ENCODE results near the gene DACH2.

The DACH2 gene

DNA sequence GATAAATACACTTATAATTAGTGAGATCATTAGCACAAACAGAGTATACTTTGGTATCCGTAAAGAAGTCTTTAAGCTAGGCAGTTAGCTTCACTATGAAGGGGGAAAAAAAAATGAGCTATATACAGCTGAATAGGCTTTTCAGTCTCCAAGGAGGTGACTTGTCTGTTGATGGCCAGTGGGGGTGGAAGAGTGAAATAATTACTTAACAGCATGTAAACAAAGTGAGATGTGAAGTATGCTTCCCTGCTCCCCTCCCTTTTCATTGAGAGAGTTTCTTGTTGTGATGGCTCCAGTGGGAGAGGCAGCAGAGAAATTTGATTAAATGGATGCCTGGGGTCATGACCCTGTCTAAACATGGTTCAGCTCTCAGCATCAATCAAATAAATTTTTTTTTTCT is 180.9 kb downstream of the DACH2 start:
- DNase-seq = no peak

DNA sequence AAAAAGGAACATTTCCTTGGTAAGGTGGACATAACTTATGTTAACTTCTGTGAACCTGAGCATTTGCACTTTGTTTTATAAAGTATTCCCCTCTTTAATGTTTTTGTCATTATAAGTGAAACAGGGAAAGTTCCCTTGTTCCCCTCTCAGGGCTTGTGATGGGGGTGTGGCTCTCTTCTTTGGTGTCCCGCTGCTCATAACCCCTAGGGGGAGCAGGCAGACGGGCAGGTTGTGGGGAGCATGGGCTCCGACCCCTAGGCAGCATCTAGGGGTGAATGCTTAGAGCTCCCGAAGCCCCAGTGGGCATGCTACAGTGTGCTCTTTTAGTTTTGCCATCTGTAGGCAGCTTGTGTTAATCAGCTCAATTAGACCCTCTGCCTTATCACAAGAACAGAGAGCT is 200.4 kb downstream of the DACH2 start:
- no peak for DNase-seq

DNA sequence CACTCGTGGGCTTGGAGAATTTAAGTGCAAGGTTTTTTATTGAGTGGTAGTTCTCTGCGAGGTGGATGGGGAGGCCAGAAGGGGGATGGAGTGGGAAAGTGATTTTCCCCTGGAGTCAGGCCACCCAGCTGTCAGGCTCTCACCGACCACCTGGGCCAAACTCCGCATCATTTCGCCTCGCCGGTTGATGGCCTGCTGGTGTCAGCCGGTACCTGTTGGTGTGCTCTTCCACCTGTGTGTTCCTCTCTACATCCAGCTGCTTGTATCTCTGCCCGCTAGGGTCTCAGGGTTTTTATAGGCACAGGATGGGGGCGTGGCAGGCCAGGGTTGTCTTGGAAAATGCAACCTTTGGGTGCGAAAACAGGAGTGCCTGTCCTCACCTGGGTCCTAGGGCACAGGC is 200.9 kb downstream of the DACH2 start:
- no peak for DNase-seq

DNA sequence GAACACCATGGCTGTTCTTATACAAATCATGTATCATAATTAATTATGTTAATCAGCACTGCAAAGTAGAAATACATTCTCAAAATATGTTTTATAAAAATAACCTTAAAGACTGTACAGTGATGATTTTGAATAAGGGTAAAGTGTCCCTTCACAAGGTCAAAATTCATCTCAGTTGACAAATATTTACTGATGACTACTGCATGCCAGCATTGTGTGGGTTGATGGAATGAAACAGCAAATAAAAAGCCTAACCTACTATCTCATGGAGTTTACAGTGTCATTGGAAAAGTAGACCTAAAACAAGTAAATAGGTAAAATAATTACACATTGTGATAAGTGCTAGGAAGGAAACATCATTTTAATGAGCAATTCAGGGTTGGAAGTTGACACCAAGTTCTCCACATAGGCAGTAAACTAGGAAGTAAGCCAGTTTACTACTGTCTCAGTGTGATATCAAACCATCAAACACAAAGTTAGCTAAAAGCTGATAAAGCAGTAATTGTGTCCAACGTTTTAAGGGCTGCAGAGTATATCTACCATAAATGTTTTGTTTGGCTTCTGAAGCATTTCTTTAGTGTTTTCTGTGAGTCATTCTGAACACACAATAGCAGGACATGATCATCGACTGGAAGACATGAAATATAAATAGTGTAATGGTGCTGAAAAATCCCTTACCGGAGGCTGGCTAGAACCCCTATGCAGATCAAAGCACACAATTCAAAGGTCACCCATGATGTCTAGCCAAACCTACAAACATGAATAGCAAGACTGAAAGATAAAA is 221.8 kb downstream of the DACH2 start:
- DNase-seq = no peak

DNA sequence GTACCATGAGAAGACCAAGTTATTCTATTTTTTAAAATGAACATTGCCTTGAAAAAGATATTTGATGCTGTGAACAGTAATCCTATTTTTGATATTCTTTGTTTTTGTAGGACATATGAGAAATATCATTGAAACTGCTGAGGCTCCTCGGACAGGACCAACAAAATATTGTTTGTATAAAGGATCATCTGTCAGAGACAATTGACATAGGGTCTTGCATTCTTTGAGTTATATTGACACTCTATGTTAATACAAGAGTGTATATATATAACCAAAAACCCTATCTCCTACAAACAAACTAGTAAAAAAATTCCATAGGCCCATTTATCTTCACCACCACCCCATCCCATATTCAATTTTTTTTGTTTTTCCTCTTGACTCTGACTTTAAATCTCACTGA is 222.7 kb downstream of the DACH2 start:
- DNase-seq = no peak

DNA sequence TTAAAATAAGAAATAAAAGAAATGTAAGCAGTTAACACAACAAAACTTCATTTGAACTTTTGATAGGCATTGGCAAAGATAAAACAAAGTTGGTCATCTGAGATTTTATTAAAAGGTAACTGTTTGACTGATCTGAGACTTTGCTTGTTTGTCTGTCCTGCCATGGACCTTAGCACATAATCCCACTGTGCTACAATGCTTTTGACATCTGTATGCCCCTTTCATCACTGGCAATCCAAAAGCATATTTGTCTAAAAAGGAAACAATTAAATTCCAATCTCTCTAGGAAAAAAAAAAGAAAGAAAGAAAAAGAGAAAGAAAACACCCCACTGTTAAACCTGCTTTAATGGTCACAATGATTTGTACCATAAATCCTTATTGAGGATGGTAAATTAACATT is 231.0 kb downstream of the DACH2 start:
- DNase-seq = no peak

GRCh38 chrX:86383681-86384540 is 235.7 kb downstream of the DACH2 start:
- no peak for DNase-seq

DNA sequence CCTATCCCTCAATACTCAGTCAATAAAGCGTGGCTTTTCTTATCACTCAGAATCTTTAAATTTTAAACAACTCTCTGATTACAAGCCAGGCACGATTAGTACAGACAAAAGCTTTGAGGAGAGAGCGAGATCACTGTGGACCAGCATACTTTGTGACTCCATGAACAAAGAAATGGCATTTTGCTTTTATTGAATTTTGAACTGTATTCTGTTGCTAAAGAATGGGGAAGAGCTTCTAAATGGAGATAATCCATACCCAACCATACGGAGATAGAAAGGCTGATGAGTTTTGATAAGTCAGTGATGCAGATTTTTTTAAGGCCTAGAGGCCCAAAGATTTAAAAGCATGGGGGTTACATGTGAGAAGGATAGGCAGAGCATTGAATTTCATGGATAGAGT is 259.1 kb downstream of the DACH2 start:
- no peak for DNase-seq

GRCh38 chrX:86421771-86422170 is 273.5 kb downstream of the DACH2 start:
- no peak for DNase-seq

DNA sequence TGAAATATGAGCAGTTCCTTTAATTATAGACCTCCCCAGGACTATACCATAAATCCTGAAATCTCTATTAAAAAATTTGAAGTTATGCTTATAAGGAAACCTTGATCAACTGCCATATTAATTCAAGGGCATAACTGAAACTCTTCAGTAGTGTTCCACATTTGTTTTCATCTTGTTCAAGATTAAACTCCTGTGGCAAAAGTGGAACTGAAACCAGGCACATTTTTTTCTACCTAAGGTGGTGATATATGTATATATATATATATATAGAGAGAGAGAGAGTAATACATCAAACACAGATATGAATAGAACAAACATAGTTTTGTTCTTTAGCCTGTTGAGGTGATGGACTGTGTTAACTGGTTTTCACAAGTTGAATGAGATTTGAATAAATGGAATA is 287.9 kb downstream of the DACH2 start:
- no peak for DNase-seq

DNA sequence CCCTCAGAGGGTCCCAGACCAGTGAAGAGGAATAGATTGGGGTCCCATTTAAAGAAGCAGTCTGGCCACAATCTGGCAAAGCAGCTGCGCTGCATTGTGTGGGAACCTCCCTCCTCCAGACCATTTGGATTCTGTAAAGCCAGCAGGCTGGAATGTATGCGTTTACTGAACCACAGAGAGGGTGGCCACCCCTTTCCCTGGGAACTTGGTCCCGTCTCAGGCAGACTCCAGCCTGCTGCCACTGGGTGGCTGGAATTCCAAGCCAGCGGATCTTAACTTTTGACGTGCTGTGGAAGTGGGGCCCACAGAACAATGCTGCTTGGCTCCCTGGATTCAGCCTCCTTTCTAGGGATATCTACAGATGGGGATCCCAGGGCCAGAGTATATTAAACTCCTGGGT is 307.2 kb downstream of the DACH2 start:
- DNase-seq = no peak

- no peak for DNase-seq
These were observed 312.5 kb downstream of the DACH2 start for GRCh38 chrX:86460760-86461159.

- no peak for DNase-seq
These were observed 356.0 kb downstream of the DACH2 start for GRCh38 chrX:86504297-86504696.

GRCh38 chrX:86507331-86507730 is 359.1 kb downstream of the DACH2 start:
- DNase-seq = no peak

GRCh38 chrX:86579777-86580176 is 431.5 kb downstream of the DACH2 start:
- DNase-seq = no peak

DNA sequence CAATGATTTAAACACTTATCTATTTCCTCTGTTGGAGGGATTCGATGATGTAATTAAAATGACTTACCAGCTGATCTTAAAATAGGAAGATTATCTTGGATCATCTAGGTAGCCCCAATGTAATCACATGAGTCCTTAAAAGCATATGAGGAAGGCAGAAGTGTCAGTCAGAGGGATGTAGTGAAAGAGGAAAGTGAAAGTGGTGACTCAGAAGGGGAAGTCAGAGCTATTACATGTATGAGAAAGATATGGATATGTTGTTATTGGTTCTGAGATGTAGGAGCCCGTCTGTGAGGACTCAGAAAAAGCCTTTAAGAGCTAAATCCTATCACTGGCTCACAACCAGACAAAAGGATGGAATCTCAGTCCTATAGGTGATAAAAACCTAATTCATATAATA is 456.4 kb downstream of the DACH2 start:
- DNase-seq = no peak

DNA sequence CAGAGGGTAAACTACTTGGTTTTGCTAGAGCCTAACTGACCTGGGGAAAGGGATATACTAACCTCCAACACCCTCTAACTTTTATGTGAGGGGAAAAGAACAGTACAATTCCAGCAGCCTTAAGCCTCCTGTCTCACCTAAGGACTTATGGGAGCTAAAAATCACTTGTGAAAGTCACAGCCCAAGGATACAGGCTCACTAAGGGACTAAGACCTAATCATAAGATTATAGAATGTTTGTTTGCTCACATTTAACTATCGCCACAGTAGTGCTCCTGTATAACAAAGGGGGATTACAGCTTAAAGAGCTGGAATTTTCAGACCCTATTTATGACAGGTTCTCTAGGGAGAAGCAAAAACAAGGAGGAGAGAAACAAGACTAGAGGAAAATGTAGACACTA is 548.7 kb downstream of the DACH2 start:
- DNase-seq = no peak

GRCh38 chrX:86711531-86712180 is 563.4 kb downstream of the DACH2 start:
- peak in 1 of 2 experiments; percentile 4 for DNase-seq

- peak in 1 of 2 experiments; percentile 5 for DNase-seq
These were observed 566.2 kb downstream of the DACH2 start for GRCh38 chrX:86714441-86714840.

GRCh38 chrX:86724277-86724676 is 576.0 kb downstream of the DACH2 start:
- no peak for DNase-seq

DNA sequence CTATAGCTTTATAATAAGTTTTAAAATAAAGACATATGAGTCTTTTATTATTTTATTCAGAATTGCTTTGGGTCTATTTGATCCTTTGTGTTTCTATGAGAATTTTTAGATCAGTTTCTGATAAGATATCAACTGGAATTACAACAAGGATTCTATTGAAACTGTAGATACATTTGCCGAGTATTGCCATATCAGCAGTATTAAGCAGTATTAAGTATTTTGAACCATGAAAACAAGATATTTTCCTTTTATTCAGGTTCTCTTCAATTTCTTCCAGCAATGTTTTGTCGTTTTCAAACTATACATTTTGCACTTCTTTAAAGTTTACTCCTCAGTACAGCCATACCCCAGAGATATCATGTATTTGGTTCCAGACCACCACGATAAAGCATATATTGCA is 598.8 kb downstream of the DACH2 start:
- DNase-seq = no peak

- no peak for DNase-seq
These were observed 657.0 kb downstream of the DACH2 start for GRCh38 chrX:86805241-86805640.

DNA sequence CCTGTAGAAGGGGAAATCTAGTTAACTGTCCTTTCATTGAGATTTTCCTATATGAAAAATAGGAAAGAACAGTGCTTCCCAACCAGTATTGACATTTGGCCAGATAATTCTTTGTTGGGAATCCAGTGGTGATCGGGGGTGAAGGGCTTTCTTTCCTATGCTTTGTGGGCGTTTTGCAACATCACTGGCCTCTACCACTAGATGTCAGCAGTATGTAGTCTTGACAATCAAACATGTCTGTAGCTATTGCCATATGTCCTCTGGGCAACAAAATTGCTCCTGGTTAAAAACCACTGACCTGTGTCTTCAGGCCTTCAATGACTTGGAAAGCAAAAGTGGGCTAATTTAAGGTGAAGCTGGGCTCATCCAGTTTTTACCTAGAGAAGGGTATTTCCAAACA is 658.5 kb downstream of the DACH2 start:
- peak; percentile 31 to 67 for DNase-seq

DNA sequence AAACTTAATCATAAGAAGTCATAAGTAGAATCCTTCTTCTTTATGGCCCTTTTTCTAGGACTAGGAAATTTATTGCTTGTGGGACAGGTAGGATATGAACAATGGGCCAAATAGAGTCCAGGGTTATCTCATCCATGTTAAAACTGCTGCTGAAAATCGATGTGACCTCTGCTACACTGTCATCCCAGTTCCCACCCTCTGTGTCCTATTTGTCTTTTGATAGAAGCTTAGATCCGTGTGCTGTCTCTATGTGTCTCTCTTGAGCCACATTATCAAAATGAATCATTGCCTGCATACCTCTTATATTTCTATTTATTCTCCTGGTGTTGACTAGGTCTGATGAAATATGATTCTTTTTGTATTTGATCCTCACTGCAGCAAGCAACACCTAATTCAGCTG is 661.4 kb downstream of the DACH2 start:
- DNase-seq = no peak

Measured in NCI-H524 (cell line).